NCI-H345 treated with DMSO at 0.1 percent for 48 hours (cell line): ENCODE results near the gene C1orf216.
A peak's percentile ranks its signal among the peaks of the same experiment; 100 is the strongest.
"Not testable (repeated sequence)": the region's sequence is repeated elsewhere in the genome, so short reads cannot be mapped to it uniquely, and the experiment has no call there.

Experiments
- DNase-seq: peaks from one replicate; lab custom pipeline; 2025; ENCODE audit not compliant: unreplicated experiment; lab: John Stamatoyannopoulos, UW

C1orf216 gene

DNA sequence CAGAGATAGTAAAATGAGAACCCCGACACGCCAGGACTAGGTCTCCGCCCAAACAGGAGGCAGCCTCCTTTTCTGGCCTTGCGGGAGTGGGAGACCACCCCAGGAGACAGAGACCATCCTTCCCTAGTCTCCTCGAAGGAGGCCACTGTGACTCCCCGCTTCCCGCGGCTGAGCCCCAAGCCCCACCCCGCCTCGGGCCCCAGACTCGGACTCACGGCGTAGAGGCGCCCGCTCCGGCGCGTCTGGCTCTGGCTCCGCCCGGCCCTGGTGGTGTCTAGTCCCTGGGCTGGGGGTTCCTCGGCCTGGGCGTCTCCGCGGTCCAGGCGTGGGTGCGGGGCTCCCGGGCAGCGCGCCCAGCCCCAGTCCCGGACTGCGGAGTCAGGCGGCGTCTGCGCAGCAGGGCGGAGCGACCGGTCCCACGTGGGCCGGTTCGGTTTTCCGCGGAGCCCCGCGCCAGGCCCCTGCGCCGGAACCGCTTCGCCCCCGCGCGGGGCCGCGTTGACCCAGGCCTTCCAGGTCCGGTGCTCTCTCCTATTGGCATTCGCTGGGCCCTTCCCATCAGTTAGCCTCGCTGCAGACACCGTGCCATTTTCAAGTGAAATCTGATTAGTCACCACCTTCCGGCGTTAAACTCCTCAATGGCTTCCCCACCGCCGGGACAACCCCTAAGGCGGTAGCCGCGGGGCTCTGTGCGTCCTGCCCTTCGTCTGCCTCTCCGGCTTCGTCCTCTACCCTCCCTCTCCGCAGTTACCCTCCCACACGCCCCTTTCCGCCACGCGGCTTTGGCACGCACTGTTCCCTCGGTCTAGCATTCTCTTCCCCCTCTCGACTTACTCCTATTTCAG, at the start of gene C1orf216:
Gene C1orf216, minus strand, starts transcription at position 393 of the 845 bp plus-strand sequence. CDS start 2,563 bp downstream, outside the sequence.
- DNase-seq = no peak

- DNase-seq = no peak
Measured at GRCh38 chr1:35764283-35764682, 45.6 kb upstream of the C1orf216 start.

DNA sequence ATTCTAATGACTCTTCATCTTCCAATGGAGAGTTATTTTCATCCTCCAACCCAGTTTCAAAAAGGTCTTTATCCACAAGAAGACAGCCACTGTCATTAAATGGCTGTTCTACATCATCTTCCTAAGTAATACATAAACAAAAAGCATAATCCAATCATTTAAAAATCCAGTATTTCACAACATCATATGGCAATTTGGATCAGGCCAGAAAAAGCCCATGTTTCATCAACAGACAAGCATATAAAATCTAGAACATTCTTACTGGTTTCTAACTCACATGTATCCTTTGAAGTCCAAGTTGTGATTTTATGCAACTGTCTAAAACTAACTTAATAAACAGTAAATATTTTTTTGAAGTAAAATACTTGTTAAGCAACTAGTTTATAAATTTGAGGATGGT, 44.5 kb upstream of the C1orf216 start:
- no peak for DNase-seq

- no peak for DNase-seq
Measured at GRCh38 chr1:35762141-35762540, 43.5 kb upstream of the C1orf216 start.

DNA sequence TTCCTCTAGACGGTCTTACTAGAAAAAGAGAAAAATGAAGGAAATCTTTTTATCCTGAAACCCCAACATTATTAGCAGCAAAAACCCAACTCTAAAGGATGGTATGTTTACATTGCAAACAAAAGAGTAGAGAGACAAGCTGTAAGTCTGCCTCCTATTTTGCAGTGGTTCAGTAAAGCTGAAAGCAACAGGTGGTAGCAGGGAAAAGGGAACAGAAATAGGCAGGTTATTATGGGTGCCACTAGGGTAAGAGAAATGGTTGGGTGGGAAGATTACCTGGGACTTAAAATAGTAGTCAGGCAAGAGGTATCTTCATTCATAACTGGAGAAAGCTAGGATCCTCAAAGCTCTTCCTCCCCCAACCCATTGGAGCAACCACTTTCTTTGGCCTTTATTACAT, 37.4 kb upstream of the C1orf216 start:
- DNase-seq = no peak

DNA sequence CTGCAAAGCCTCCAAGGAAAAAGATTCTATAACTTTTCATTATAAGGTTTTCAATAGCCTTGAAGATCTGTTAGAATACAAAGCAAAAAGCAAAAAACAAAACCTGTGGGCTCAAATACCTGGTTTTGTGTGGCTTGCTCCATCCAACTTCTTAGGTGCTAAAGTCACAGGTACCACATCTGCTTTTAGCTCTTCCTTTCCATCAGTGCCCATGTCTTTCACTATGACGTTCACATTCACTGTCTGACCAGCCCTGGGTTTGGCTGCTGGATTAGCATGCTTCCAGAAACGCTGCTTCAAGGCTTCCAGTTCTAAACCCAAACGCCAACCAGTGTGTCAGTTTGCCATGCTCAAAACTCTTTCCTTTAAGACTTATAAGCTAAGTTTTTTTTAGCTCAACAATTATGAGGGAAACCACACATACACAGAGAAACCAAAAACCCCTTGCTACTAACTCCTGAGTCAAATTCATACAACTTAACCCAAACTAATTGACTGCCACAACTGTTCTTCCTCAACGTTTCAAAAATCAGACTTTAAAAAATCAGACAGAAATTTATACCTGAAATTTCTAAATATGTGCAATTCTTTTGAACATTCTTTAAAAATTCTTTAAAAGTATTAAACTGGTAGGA, 35.1 kb upstream of the C1orf216 start:
- DNase-seq = no peak

GRCh38 chr1:35748326-35748725, 29.6 kb upstream of the C1orf216 start:
- no peak for DNase-seq

- no peak for DNase-seq
Measured at GRCh38 chr1:35745124-35745730, 26.5 kb upstream of the C1orf216 start.

GRCh38 chr1:35737120-35737519, 18.4 kb upstream of the C1orf216 start:
- no peak for DNase-seq

GRCh38 chr1:35727434-35728040, 8.9 kb upstream of the C1orf216 start:
- DNase-seq = no peak

DNA sequence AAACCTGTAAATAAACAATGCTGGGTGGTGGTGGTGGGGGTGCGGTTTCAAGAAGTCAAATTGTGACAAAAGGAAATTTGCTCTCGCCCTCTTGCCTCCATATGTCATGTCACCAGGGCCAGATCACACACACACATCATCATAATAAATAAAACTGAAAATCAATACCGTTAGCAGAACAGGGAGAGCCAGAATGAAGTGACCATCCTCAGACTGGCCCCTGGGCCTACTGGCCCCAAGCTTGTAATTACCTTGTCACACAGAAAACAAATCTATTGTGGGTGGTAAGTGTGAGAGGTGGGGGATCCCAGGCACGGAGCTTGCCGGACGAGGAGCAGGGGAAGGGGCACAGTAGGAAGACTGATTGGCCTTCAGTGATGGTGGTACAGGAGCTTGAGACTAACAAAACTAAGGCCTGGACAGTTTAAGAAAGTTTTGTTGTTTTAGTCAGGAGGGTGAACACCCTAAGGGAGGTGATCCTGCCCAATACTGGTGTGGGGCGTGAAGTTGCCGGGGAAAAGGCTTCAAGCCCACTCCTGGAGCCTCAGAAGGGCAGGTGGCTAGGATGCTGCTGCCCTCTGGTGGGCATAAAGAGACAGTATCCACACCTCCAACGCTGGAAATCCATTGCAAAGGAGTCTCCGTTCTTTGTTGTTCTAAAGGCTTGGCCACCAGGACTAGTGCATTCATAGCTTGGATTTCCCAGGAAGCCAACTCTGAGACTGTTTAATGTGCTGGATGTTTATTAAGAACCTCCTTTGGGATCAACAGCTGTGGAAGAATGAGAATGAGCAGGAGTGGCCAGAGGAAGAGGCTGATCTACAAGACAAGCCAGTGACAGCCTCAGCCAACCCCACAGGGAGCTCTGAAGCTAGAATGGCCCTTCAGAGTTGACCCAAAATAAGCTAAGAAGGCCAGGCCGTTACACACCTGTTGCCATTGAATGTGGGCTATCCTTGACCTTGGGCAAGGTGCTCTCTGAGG, 8.1 kb upstream of the C1orf216 start:
- DNase-seq = peak; percentile 18

DNA sequence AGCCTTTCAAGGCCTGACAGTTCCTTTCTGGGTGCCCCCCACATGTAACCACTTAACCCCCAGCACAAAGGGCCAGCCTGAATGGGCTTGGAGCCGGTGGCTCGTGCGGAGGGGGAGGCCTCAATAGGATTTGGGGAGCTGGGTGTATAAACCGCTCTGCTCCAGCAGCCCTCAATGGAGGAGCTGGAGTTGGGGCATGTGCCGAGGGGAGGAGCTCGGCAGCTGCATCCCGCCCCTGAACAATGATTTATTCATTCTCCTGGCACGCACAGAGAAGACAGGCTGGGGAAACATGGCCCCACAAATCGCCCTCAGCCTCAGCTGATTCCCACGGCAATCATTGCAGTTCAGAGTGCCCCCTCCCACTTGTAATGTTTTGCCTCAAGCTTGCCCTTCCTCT, 6.9 kb upstream of the C1orf216 start:
- no peak for DNase-seq

DNA sequence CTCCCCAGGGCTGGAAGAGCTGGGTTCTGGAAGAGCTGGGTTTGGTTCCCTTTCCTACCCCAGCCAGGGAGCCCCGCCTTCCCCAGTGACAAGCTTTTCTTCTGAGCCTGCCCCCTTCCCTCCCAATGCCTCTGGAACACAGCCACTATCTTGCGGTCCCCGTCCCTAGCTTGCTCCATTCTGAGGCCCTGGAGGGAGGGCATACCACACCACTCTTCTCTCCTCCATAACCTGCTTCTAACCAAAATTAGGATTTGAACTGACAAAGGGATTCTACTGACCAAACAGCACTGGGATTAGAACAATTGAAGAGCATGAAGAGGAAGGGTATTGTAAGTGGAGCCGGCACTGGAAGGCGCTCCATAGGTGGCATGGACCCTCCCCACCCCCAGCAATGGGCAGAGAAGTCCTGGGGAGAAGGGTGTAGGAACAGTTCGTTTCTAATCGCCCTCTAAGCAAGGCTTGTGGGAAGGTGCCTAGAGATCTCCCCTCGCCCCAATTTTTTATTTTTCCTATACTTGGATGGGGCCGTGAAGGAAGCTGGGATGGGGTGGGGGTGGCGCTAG, 690 bp downstream of the C1orf216 start:
- no peak for DNase-seq

GRCh38 chr1:35715568-35716002, 3.1 kb downstream of the C1orf216 start:
- peak; percentile 28 for DNase-seq

GRCh38 chr1:35714921-35715567, 3.6 kb downstream of the C1orf216 start:
- DNase-seq = no peak

DNA sequence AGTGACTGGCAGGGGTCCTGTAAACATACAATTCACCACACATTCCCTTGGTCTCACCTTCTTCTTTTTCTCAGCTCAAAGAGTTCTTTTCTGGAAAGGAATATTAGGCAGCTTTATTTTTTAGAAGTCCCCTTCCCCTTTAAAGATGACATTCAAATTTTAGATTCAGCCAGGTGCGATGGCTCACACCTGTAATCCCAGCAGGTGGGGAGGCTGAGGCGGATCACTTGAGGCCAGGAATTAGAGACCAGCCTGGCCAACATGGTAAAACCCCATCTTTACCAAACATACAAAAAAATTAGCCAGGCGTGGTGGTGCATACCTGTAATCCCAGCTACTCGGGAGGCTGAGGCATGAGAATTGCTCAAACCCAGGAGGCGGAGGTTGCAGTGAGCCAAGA, 7.6 kb downstream of the C1orf216 start:
- not testable (repeated sequence) for DNase-seq

GRCh38 chr1:35708952-35709351, 9.7 kb downstream of the C1orf216 start:
- DNase-seq = no peak

- DNase-seq = peak; percentile 57
Measured at GRCh38 chr1:35708441-35708921, 10.2 kb downstream of the C1orf216 start.
